Measurements from ENCODE around the gene DPM2. TPM values are rescaled to one million over a fixed set of nuclear protein-coding genes. Genes with fewer than 3 reads are reported as not detected.

DPM2 gene
- total and polyA plus RNA-seq, 8 donors = 1.7 to 98.2 (median 35.3) TPM

DNA sequence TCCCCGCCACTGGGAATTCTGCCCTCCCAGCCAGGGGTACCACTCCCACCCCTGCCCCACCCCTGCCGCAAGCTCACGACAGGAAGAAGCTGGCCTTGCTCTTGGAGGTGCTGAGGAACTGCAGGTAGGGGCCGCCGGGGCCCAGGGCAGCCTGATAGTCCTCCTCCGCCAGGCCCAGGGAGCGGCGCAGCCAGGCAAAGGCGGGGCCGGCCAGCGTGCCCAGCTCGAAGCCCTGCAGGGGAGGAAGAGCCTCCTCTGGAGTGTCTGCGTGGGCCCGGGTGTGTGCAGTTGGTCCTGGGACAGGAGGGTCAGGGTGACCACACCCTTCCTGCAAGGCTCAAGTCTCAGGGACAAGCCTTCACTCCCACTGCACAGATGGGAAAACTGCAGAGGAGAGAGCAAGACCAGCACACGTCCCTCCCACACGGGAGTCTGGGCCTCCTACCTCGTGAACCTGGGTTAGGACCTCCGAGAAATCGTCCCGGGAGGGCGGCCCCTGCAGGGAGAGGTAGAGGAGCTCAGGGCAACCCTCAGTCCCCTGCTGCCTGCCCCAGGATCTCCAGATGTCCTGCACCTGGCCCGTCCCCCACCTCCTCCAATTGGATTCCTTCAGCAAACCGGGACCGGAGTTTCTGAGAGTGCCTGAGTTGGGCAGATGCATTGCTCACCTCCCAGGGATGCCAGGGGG lies 9.5 kb downstream of the DPM2 start:
- H3K4me1 ChIP-seq = peaks cover 35 to 45% (median 40%) of the 10 kb centered on the region in 4 donors
- H3K4me3 ChIP-seq = peak overlapping the region; percentile 29 to 48 (median 34)
- no peak overlapping the region for H3K27ac ChIP-seq
- H3K36me3 ChIP-seq = no peaks in the 10 kb centered on the region
- H3K9me3 ChIP-seq = no peaks in the 10 kb centered on the region
- peak in 1 of 2 donors; percentile 63 for DNase-seq
- 10 to 24% (median 19%) methylated on average over 17 to 24 of the region's 24 CpGs for WGBS, 5 donors
- intact Hi-C loops (cut with DNase I; ENCODE audit: low total_unique reads) = no loop called here
- TF ChIP-seq POLR2A (IDR thresholded peaks at IDR 0.05) (no peak), POLR2AphosphoS5 (IDR thresholded peaks at IDR 0.05) (no peak), EP300 (IDR thresholded peaks at IDR 0.05) (no peak)
- TF ChIP-seq, protein P1, sequence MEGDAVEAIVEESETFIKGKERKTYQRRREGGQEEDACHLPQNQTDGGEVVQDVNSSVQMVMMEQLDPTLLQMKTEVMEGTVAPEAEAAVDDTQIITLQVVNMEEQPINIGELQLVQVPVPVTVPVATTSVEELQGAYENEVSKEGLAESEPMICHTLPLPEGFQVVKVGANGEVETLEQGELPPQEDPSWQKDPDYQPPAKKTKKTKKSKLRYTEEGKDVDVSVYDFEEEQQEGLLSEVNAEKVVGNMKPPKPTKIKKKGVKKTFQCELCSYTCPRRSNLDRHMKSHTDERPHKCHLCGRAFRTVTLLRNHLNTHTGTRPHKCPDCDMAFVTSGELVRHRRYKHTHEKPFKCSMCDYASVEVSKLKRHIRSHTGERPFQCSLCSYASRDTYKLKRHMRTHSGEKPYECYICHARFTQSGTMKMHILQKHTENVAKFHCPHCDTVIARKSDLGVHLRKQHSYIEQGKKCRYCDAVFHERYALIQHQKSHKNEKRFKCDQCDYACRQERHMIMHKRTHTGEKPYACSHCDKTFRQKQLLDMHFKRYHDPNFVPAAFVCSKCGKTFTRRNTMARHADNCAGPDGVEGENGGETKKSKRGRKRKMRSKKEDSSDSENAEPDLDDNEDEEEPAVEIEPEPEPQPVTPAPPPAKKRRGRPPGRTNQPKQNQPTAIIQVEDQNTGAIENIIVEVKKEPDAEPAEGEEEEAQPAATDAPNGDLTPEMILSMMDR (IDR thresholded peaks at IDR 0.05) = no peak
- H3K27me3 ChIP-seq = peaks cover 0 to 67% (median 20%) of the 10 kb centered on the region in 3 donors

DNA sequence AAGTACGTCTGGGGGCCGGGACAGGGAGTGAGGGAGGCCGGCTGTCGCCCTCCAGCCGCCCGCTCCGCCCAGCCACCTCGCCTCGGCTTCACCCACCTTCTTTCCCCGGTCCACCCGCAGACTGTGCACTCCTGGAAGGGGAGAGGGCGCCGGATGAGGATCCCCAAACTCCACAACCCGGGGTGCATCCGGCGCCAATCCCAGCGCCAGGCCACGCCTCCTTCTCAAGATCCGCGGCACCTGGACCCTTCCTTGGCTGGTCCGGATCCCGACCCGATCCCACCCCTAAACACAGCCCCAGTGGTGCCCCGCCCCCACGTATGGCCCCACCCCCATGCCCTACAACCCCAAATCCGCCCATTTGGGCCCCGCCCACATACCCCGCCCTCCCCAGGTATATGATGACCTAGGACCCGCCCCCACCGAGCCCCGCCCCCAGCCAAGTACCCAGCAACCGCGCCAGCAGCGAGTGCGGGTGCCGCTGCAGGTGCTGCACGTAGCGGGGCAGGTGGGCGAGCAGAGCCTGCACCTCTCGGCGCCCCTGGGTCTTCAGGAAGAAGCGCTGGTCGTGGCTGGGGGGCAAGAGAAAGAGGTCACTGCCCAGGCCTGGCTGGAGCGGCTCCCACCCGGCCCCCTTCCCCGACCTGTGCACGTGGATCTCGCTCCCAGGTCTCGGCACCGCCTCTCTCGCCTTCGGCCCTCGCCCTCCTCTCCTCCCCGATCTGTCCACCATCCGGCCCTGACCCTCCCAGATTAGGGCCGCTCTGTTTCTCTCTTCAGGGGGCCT lies 10.3 kb downstream of the DPM2 start:
- Histone ChIP-seq H3K4me3 (peak overlapping the region; percentile 29 to 48 (median 34)), H3K9me3 (no peaks in the 10 kb centered on the region), H3K27ac (no peak overlapping the region), H3K27me3 (peaks cover 0 to 67% (median 20%) of the 10 kb centered on the region in 3 donors), H3K4me1 (peaks cover 35 to 45% (median 40%) of the 10 kb centered on the region in 4 donors), H3K36me3 (no peaks in the 10 kb centered on the region)
- DNase-seq = peak; percentile 79 to 82
- 2 to 6% (median 2%) methylated on average over 40 to 56 of the region's 56 CpGs for WGBS, 5 donors
- TF ChIP-seq, protein P1 (IDR thresholded peaks at IDR 0.05) = no peak
- TF ChIP-seq POLR2AphosphoS5 (IDR thresholded peaks at IDR 0.05) (no peak), EP300 (IDR thresholded peaks at IDR 0.05) (no peak), POLR2A (IDR thresholded peaks at IDR 0.05) (no peak)
- intact Hi-C loops (cut with DNase I; ENCODE audit: low total_unique reads) = no loop called here

DNA sequence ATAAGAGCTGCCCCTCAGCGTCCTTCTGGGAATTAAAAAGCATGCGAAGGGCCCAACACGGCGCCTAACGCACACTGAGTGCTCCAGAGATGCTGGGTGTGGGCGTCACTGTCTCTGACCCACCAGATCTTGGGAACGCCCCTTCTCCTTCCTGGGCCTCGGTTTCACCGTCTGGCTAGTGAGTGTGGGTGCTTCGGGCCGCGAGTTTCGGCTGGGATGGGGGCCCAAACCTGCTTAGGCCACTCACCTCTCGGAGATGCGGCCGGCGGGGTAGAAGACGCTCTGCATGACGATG lies 10.8 kb downstream of the DPM2 start:
- H3K27me3 ChIP-seq = peaks cover 0 to 71% (median 20%) of the 10 kb centered on the region in 3 donors
- intact Hi-C loops (cut with DNase I; ENCODE audit: low total_unique reads) = no loop called here
- no peak for DNase-seq
- H3K4me3 ChIP-seq = peak overlapping the region; percentile 29 to 48 (median 34)
- TF ChIP-seq EP300 (IDR thresholded peaks at IDR 0.05) = no peak
- H3K4me1 ChIP-seq = peaks cover 37 to 47% (median 42%) of the 10 kb centered on the region in 4 donors
- H3K27ac ChIP-seq = no peak overlapping the region
- H3K9me3 ChIP-seq = no peaks in the 10 kb centered on the region
- 14 to 19% (median 18%) methylated on average over 13 to 19 of the region's 19 CpGs for WGBS, 5 donors
- no peaks in the 10 kb centered on the region for H3K36me3 ChIP-seq

DNA sequence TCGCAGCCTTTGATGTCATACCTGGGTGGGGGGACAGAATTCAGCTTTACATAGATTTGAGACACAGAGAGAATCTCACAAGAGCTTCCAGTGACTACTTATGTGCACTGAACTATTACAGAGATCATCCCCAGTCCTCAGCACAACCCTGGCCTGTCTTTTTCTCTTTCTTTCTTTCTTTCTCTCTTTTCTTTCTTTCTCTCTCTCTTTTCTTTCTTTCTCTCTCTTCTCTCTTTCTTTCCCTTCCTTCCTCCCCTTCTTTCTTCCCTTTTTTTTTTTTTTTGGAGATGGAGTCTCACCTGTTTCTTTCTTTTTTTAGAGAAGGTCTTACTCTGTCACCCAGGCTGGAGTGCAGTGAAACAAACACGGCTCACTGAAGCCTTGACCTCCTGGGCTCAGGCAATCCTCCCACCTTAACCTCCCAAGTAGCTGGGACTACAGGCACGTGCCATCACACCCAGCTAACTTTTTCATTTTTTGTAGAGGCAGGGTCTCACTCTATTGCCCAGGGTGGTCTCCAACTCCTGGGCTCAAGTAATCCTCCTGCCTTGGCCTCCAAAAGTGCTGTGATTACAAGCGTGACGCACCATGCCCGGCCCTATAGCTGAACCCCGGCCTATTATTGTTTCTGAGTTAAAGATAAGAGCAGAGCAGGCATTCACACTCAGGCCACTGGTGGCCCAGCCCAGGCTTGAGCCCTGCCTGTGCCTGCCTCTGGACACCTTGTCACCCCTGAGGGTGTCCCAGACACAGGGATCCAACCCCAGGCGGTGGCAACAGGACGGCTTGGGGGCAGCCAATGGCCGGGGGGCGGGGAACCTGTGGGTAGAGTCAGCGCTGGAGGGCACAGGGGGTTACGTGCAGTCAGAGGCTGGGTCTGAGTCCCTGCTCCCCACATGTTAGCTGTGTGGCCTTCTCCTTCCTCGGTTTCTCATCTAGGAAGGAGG lies 11.4 kb downstream of the DPM2 start:
- no peak for DNase-seq
- Histone ChIP-seq H3K27ac (no peak overlapping the region), H3K4me3 (peak overlapping the region in 1 of 4 donors; percentile 48), H3K27me3 (peaks cover 0 to 73% (median 20%) of the 10 kb centered on the region in 3 donors), H3K4me1 (peaks cover 34 to 47% (median 44%) of the 10 kb centered on the region in 4 donors), H3K9me3 (no peaks in the 10 kb centered on the region), H3K36me3 (no peaks in the 10 kb centered on the region)
- intact Hi-C loops (cut with DNase I; ENCODE audit: low total_unique reads) = no loop called here
- TF ChIP-seq POLR2A (IDR thresholded peaks at IDR 0.05) (no peak), EP300 (IDR thresholded peaks at IDR 0.05) (no peak), POLR2AphosphoS5 (IDR thresholded peaks at IDR 0.05) (no peak)
- TF ChIP-seq, protein P1 (IDR thresholded peaks at IDR 0.05) = no peak
- WGBS, 5 donors = 63 to 71% (median 69%) methylated on average over 12 to 14 of the region's 14 CpGs
